Pancreas (tissue), 10 donors: ENCODE results near the gene FOXO3. TPM values are rescaled to one million over a fixed set of nuclear protein-coding genes. Genes with fewer than 3 reads are reported as not detected.

Source experiments
- ATAC-seq, 4 donors: fragments of 200-7000 bp; cut with Tn5 transposase; one replicate each; pipeline versions ENCODE4 v1.8.0 to v1.9.1; 2020; ENCODE audit warnings: mild to moderate bottlenecking in 4 of 4, moderate library complexity in 4 of 4
- DNase-seq, 6 donors: peaks; one replicate each; pipeline ENCODE4 v3.0.0-alpha.2; 2020
- FAIRE-seq: peaks from 2 replicates; lab custom pipeline; 2012; peaks lifted over from hg19 to GRCh38; lab: Jason Lieb, UNC
- H3K27ac ChIP-seq, 4 donors: fragments of 200-600 bp; sonication (generic); 1 replicate in 3 of 4; 2 replicates in 1 of 4; pipeline versions ENCODE4 v1.5.0 to v1.8.0; 2020
- H3K27me3 ChIP-seq, 4 donors: fragments of 200-600 bp; one replicate each; pipeline ENCODE4 v1.8.0; 2021
- H3K36me3 ChIP-seq, 3 donors: fragments of 200-600 bp; sonication (generic) in 1 of 3; one replicate each; pipeline versions ENCODE4 v1.5.0 to v1.8.0; 2020 to 2021
- H3K4me1 ChIP-seq, 3 donors: fragments of 200-600 bp; one replicate each; pipeline ENCODE4 v1.8.0; 2021
- H3K4me3 ChIP-seq, 4 donors: fragments of 200-600 bp; sonication (generic) in 2 of 4; one replicate each; pipeline versions ENCODE4 v1.5.0 to v1.8.0; 2020 to 2021
- H3K9me3 ChIP-seq, 4 donors: fragments of 200-600 bp; one replicate each; pipeline ENCODE4 v1.8.0; 2021
- CTCF ChIP-seq, 4 donors: fragments of 200-600 bp; sonication (generic) in 3 of 4; IDR thresholded peaks; one replicate each; pipeline versions ENCODE4 v1.5.0 to v1.8.0; 2021; ENCODE audit warnings: antibody characterized with exemption in 4 of 4
- WGBS, 2 donors: extraction: QIAGEN DNeasy Blood & Tissue Kit; methylation state at CpG; one replicate each; pipeline ENCODE4 v1.1.7; 2013; 5-methylcytosine and 5-hydroxymethylcytosine counted together
- intact Hi-C, 3 donors: fragments of 100-400 bp; cut with DNase I; formaldehyde crosslinking; loops; one replicate each; pipeline versions ENCODE4 v1.11.1 to v1.14.2; 2022
- polyA plus RNA-seq, 2 donors: library from polyadenylated mRNA; stranded (reverse); fragments of 200-250 nt; gene quantifications; one replicate each; pipeline ENCODE4 v1.2.3, GENCODE V29; 2013
- total RNA-seq, 6 donors: library from RNA; stranded (reverse); fragmentation: NEBNext Ultra II Directional in 4 of 6; extraction: Animal tissue kit (Norgen Biotek cat#: 25700) in 4 of 6; gene quantifications; one replicate each; pipeline versions ENCODE4 v1.2.1 to v1.2.4, GENCODE V29; 2021 to 2023
- donor health status: healthy with polysubstance abuse.
- donor health status: DM: no; HTN: no; CAD: no; lungs with moderate emphysema.
- donor health status: DM: no; HTN: no; CAD: no.
- donor health status: control.
- donor health status: control.
- donor health status: Bipolar disorder and iron deficiency.
- donor health status: DM: yes; HTN: yes; CAD: no.
- donor health status: DM: no; HTN: no; CAD: no.
- donor health status: DM: no; HTN: no; CAD: no.
- donor health status: DM: yes; HTN: yes; CAD: no.

The FOXO3 gene
- total and polyA plus RNA-seq, 8 donors, result 11.3 to 61.2 (median 41.2) TPM

GRCh38 chr6:108561742-108562502, 1.2 kb downstream of the FOXO3 start:
- peaks cover 0 to 4% (median 1%) of the 10 kb centered on the region in 3 donors for H3K36me3 ChIP-seq
- no peaks in the 10 kb centered on the region for H3K9me3 ChIP-seq
- peak overlapping the region; percentile 47 to 97 (median 96) for H3K4me3 ChIP-seq
- DNase-seq (peak; percentile 25 to 84 (median 52)), FAIRE-seq (no peak), ATAC-seq (no peak)
- peaks cover 21 to 46% (median 33%) of the 10 kb centered on the region in 3 donors for H3K4me1 ChIP-seq
- H3K27me3 ChIP-seq, result no peaks in the 10 kb centered on the region
- WGBS, 2 donors, result 6 to 11% methylated on average over 45 to 46 of the region's 46 CpGs
- TF ChIP-seq CTCF (IDR thresholded peaks at IDR 0.05), result no peak
- H3K27ac ChIP-seq, result peak overlapping the region; percentile 3 to 99 (median 73)
- intact Hi-C loops, result no loop called here

- ATAC-seq (peak; percentile 10 to 25 (median 22)), FAIRE-seq (no peak), DNase-seq (peak; percentile 64 to 80 (median 74))
- no peaks in the 10 kb centered on the region for H3K9me3 ChIP-seq
- peak overlapping the region; percentile 1 to 99 (median 73) for H3K27ac ChIP-seq
- TF ChIP-seq CTCF (IDR thresholded peaks at IDR 0.05), result no peak
- 4 to 5% methylated on average over 17 of the region's 17 CpGs for WGBS, 2 donors
- no peaks in the 10 kb centered on the region for H3K27me3 ChIP-seq
- peaks cover 0 to 10% (median 5%) of the 10 kb centered on the region in 3 donors for H3K36me3 ChIP-seq
- intact Hi-C loops, result no loop called here
- peaks cover 21 to 43% (median 34%) of the 10 kb centered on the region in 3 donors for H3K4me1 ChIP-seq
- peak overlapping the region; percentile 47 to 97 (median 96) for H3K4me3 ChIP-seq
Measured at GRCh38 chr6:108562503-108562993, 1.8 kb downstream of the FOXO3 start.

- Histone ChIP-seq H3K27ac (peak overlapping the region in 2 of 4 donors; percentile 99), H3K4me3 (peak overlapping the region in 3 of 4 donors; percentile 96 to 97 (median 97)), H3K36me3 (peaks cover 0 to 17% (median 5%) of the 10 kb centered on the region in 3 donors), H3K9me3 (no peaks in the 10 kb centered on the region), H3K27me3 (no peaks in the 10 kb centered on the region), H3K4me1 (peaks cover 21 to 47% (median 34%) of the 10 kb centered on the region in 3 donors)
- ATAC-seq (no peak), DNase-seq (no peak), FAIRE-seq (no peak)
- TF ChIP-seq CTCF (IDR thresholded peaks at IDR 0.05), result no peak
- WGBS, 2 donors, result 21 to 25% methylated on average over 8 of the region's 8 CpGs
- intact Hi-C loops, result no loop called here
Measured at GRCh38 chr6:108563292-108563691, 2.6 kb downstream of the FOXO3 start.

GRCh38 chr6:108564178-108564577, 3.5 kb downstream of the FOXO3 start:
- DNase-seq, result no peak
- H3K4me1 ChIP-seq, result peaks cover 21 to 47% (median 34%) of the 10 kb centered on the region in 3 donors
- peak overlapping the region in 2 of 4 donors; percentile 57 to 99 for H3K27ac ChIP-seq
- H3K27me3 ChIP-seq, result no peaks in the 10 kb centered on the region
- FAIRE-seq, result no peak
- intact Hi-C loops, result no loop called here
- no peak for ATAC-seq
- peaks cover 0 to 26% (median 12%) of the 10 kb centered on the region in 3 donors for H3K36me3 ChIP-seq
- 20 to 28% methylated on average over 3 of the region's 3 CpGs for WGBS, 2 donors
- no peaks in the 10 kb centered on the region for H3K9me3 ChIP-seq
- no peak for TF ChIP-seq CTCF (IDR thresholded peaks at IDR 0.05)
- peak overlapping the region in 2 of 4 donors; percentile 96 to 97 for H3K4me3 ChIP-seq
